WERI-Rb-1 (cell line): ENCODE measurements around the gene MAPK11.
A peak's percentile ranks its signal among the peaks of the same experiment; 100 is the strongest.

Source experiments
- DNase-seq: peaks from one replicate; pipeline ENCODE4 v3.0.0-alpha.2; 2020
- H3K27ac ChIP-seq: fragments of 250-450 bp; sonication (Bioruptor Pico); 2 replicates; pipeline ENCODE4 v1.5.1; 2020; ENCODE audit warnings: mild to moderate bottlenecking, moderate library complexity
- H3K27me3 ChIP-seq: fragments of 250-450 bp; sonication (Bioruptor Pico); 2 replicates; pipeline ENCODE4 v1.5.1; 2021; ENCODE audit warnings: mild to moderate bottlenecking, low read depth, moderate library complexity; ENCODE audit not compliant: insufficient read depth, severe bottlenecking
- H3K36me3 ChIP-seq: fragments of 250-450 bp; sonication (Bioruptor Pico); 2 replicates; pipeline ENCODE4 v1.5.1; 2020; ENCODE audit warnings: mild to moderate bottlenecking, moderate library complexity
- H3K4me3 ChIP-seq: 2 replicates; pipeline ENCODE4 v1.5.1; 2011; ENCODE audit warnings: low read depth, mild to moderate bottlenecking, control low read depth, low read length
- H3K9me3 ChIP-seq: fragments of 250-450 bp; sonication (Bioruptor Pico); 2 replicates; pipeline ENCODE4 v1.5.1; 2021; ENCODE audit warnings: mild to moderate bottlenecking, moderate library complexity; ENCODE audit not compliant: severe bottlenecking
- CTCF ChIP-seq: IDR thresholded peaks from 2 replicates; pipeline ENCODE4 v1.5.1; 2011; ENCODE audit warnings: low read depth, mild to moderate bottlenecking, control low read depth, inconsistent platforms, low read length

Gene MAPK11

GRCh38 chr22:50280022-50280707 is 10.0 kb upstream of the MAPK11 start:
- H3K9me3 ChIP-seq = no peaks in the 10 kb centered on the region
- no peaks in the 10 kb centered on the region for H3K27me3 ChIP-seq
- H3K4me3 ChIP-seq = no peak overlapping the region
- no peak for TF ChIP-seq CTCF
- no peak for DNase-seq
- H3K27ac ChIP-seq = no peak overlapping the region
- H3K36me3 ChIP-seq = peaks cover 81% of the 10 kb centered on the region

DNA sequence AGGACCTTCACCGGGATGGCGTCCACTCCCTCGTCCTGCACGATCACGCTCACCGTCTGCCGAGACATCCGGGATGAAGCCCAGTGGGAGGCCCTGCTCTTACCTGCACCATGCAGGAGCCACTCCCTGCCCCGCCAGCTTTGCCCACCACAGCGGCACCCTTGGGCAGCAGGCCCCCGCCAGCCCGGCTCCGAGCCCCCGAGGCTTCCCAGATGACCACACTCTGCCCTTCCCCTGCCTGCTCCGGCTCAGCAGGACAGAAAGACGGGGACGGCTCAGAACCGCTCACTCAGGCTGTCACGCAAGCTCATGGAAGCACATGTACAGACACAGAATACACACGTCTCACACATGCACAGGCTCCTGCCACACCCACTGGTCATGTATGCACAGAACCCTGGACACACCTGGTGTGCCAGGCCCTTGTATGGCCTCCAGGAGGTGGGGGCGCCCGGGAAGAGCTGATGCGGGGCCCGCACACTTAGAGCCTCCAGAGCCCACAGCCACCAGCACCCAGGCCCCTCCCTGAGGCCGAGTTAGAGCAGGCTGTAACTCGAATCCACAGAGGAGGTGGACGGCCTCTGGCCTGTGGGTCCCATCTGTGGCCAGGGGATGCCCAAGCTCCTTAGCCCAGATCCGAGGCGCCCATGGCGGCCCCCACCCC is 8.9 kb upstream of the MAPK11 start:
- H3K27me3 ChIP-seq = no peaks in the 10 kb centered on the region
- H3K27ac ChIP-seq = no peak overlapping the region
- no peak for TF ChIP-seq CTCF
- H3K9me3 ChIP-seq = no peaks in the 10 kb centered on the region
- H3K36me3 ChIP-seq = peaks cover 80% of the 10 kb centered on the region
- DNase-seq = no peak
- H3K4me3 ChIP-seq = no peak overlapping the region

- H3K27me3 ChIP-seq = no peaks in the 10 kb centered on the region
- H3K4me3 ChIP-seq = no peak overlapping the region
- peaks cover 81% of the 10 kb centered on the region for H3K36me3 ChIP-seq
- no peak for DNase-seq
- no peaks in the 10 kb centered on the region for H3K9me3 ChIP-seq
- TF ChIP-seq CTCF = no peak
- H3K27ac ChIP-seq = no peak overlapping the region
Observed at GRCh38 chr22:50278461-50278860, 8.3 kb upstream of the MAPK11 start.

- DNase-seq = no peak
- H3K4me3 ChIP-seq = no peak overlapping the region
- H3K36me3 ChIP-seq = peaks cover 76% of the 10 kb centered on the region
- H3K27ac ChIP-seq = no peak overlapping the region
- no peaks in the 10 kb centered on the region for H3K9me3 ChIP-seq
- H3K27me3 ChIP-seq = no peaks in the 10 kb centered on the region
- no peak for TF ChIP-seq CTCF
Observed at GRCh38 chr22:50277761-50278160, 7.6 kb upstream of the MAPK11 start.

DNA sequence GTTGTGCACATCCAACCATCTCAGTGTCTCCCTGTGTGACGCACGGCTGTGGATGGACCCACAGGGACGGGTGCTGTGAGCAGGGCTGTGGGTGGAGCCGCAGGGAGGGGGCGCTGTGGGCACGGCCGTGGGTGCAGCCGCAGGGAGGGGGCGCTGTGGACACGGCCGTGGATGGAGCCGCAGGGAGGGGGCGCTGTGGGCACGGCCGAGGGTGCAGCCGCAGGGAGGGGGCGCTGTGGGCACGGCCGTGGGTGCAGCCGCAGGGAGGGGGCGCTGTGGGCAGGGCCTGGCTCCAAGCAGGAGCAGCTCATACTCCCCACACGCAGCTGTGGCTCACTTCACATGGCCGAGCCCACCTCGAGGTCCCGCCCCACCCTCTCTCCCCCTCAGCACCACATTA is 6.0 kb upstream of the MAPK11 start:
- H3K9me3 ChIP-seq = no peaks in the 10 kb centered on the region
- TF ChIP-seq CTCF = peak; percentile 87
- H3K27me3 ChIP-seq = no peaks in the 10 kb centered on the region
- no peak overlapping the region for H3K4me3 ChIP-seq
- peaks cover 63% of the 10 kb centered on the region for H3K36me3 ChIP-seq
- DNase-seq = peak; percentile 63
- H3K27ac ChIP-seq = no peak overlapping the region
